T-helper 2 cell (primary cell): ENCODE results near the gene LIPT1.
A peak's percentile ranks its signal among the peaks of the same experiment; 100 is the strongest.
"Not testable (repeated sequence)": the region's sequence is repeated elsewhere in the genome, so short reads cannot be mapped to it uniquely, and the experiment has no call there.

Source experiments
- DNase-seq, 5 experiments: peaks; one replicate each; pipeline versions ENCODE4 v3.0.0 to v3.0.0-alpha.2; 2012 to 2022
- total RNA-seq, 2 donors: gene quantifications; one replicate each; lab custom pipeline; 2026; lab: John Stamatoyannopoulos, UW

The LIPT1 gene
- 2.8 to 7.7 reads per million in 2 donors for total RNA-seq

- peak; percentile 80 to 97 (median 90) for DNase-seq
Observed at GRCh38 chr2:99154643-99155536, at the start of gene LIPT1, which contains the start of gene TSGA10. Gene LIPT1, plus strand, starts transcription at chr2:99154967. Its CDS starts 6,991 bp downstream, at chr2:99161958. Gene TSGA10, minus strand, starts transcription at chr2:99154942. Its CDS starts 45,503 bp downstream, at chr2:99109439.

GRCh38 chr2:99106913-99107312 lies 47.9 kb upstream of the LIPT1 start:
- peak in 1 of 5 experiments; percentile 8 for DNase-seq

GRCh38 chr2:99111236-99111635 lies 43.5 kb upstream of the LIPT1 start:
- no peak for DNase-seq

DNA sequence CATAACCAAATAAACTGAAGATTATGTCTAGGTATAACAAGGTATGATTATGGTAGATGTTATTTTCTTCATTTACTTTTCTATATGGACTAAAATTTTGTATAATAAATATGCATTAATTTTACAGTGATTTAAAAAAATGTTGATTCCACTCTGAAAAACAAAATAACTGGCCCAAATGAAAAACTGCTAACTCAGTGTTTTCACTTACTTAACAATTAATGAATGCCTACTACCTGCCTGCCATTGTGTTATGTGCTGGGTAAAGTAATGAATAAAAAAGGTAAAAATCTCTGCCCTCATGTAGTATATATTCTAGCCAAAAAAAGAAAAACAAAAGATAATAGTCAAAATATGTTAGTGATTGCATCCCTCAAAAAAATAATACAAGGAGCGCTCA lies 42.8 kb upstream of the LIPT1 start:
- no peak for DNase-seq

GRCh38 chr2:99112617-99113016 lies 42.1 kb upstream of the LIPT1 start:
- DNase-seq, result no peak

- no peak for DNase-seq
Observed at GRCh38 chr2:99127981-99128380, 26.8 kb upstream of the LIPT1 start.

DNA sequence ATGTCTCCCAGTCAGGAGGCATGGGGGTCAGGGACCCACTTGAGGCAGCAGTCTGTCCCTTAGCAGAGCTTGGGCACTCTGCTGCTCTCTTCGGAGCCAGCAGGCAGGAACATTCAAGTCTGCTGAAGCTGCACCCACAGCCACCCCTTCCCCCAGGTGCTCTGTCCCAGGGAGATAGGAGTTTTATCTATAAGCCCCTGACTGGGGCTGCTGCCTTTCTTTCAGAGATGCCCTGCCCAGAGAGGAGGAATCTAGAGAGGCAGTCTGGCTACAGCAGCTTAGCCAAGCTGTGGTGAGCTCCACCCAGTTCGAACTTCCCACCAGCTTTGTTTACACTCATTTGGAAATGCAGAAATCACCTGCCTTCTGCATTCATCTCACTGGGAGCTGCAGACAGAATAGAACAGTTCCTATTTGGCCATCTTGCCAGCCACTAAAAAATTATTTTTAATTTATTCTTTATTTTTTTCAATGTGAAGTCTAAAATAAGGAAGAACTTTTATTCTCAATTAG lies 19.7 kb upstream of the LIPT1 start:
- not testable (repeated sequence) for DNase-seq

DNA sequence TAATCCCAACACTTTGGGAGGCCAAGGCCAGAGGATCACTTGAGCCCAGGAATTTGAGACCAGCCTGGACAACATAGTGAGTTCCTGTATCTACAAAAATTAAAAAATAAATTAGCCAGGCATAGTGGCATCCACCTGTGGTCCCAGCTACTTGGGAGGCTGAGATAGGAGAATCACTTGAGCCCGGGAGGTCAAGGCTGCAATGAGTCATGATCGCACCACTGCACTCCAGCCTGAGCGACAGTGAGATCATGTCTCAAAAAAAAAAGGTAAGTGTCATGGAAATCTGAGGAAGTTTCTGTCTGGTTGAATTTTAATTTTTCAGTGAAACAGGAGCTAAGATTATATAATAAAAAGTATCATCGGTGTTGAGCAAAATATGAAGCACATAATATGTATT lies 15.8 kb upstream of the LIPT1 start:
- DNase-seq, result no peak

- DNase-seq, result no peak
Observed at GRCh38 chr2:99140056-99140859, 14.5 kb upstream of the LIPT1 start.

DNA sequence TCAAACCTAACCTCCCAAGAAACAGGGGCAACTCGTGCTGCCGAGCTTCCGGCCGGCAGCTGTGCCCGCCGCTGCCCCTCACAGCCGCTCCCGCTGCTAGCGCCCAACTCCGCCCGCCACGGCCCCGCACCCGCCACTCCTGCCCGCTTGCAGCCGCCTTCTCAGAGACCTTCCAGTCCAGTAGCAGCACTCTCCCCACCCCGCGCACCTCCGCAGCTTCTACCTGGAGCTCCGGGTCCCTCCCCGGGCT lies 14.0 kb upstream of the LIPT1 start:
- DNase-seq, result no peak

DNA sequence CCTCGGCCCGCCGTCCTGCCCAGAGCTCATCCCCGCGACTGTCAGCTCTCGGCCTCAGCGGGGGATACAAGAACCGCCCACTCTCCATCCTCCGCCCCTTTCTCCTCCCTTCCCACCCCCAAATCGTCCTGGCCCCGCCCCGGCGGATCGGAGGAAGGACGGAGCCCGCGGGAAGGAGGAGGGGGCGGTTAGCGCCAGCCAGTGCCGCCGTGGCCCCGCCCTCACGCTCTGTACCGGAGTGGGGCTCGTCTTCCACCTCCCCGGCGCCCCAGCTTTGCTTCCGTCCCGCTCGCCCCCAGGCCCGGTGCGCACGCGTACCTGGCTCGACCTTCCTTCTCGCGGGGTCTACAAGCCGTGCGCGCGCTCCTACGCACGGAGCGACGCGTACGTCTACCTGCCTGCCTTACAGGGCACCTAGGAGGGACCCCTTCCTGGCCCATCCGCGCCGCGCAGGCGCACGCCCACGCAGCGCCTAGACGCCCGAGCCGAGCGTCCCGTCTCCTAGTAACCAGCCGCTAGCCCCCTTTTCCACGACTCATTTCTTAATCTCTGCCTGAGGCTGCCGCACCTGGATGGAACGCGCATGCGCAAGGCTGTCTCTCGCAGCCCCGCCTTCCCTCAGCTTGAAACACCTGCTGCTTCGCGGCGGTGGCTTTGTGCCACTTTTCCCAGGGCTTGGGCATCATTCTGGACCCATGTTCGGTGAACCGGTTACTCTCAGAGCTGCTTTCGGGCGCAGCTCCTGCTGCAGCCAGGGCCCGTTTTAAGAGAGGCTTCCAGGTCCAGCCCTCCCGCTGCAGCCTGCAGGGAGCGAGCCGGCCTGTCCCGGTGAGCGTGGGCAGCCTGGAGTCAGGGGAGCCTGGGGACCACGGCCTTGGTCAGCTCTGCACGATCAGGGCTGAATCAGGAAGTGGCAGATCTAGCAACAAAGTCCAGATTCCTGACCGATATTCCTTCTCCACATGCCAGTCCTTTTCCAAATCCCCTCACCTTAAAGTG lies 13.4 kb upstream of the LIPT1 start, which contains the start of gene C2orf15:
C2orf15 (plus strand) TSS at position 598 of the 999 bp plus-strand sequence. CDS start 8,852 bp downstream, outside the sequence.
- DNase-seq, result peak; percentile 95 to 99 (median 96)

DNA sequence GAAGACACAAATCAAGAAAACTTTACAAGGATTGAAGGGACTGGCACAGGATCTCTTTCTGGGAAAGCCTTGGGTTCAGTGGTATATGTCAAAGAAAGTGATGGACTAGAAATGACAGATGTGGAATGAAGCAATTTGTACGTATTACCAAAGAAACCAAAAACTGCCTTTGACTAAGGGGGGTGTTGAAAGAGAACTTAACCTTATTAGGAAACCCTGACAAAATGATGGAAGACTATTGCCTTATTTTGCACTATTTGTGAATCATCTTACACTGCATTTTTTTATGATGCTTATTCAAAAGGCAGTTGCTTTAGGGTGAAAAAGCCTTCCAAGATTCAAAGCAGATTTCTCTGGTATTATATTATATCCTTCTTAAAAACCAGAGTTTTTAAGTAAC lies 4.1 kb upstream of the LIPT1 start:
- no peak for DNase-seq

DNA sequence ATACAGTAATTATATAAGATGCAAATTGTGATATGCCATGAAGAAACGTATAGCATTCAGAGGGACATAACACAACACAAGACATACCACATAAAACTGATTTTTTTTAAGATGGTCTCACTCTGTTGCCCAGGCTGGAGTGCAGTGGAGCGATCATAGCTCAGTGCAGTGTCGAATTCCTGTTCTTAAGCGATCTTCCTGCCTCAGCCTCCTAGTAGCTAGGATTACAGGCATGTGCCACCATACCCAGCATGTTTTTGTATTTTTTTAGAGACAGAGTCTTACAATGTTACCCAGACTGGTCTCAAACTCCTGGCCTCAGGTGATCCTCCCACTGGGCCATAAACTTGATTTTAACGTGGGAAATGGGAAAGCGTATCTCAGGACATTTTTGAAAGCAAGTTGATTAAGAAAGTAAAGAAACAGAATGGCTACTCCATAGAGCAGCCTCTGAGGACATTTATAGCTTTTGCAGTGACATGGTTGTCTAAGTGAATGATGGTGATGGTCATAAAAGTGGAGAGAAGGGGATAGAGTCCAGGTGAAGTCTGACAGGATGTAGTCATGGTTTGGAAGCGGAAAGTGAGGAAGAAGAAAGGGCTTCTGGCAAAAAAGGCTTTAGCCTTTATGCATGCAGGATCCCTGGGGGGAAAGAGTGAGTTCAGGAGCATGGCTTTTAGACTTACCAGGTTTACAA lies 2.4 kb upstream of the LIPT1 start:
- no peak for DNase-seq

DNA sequence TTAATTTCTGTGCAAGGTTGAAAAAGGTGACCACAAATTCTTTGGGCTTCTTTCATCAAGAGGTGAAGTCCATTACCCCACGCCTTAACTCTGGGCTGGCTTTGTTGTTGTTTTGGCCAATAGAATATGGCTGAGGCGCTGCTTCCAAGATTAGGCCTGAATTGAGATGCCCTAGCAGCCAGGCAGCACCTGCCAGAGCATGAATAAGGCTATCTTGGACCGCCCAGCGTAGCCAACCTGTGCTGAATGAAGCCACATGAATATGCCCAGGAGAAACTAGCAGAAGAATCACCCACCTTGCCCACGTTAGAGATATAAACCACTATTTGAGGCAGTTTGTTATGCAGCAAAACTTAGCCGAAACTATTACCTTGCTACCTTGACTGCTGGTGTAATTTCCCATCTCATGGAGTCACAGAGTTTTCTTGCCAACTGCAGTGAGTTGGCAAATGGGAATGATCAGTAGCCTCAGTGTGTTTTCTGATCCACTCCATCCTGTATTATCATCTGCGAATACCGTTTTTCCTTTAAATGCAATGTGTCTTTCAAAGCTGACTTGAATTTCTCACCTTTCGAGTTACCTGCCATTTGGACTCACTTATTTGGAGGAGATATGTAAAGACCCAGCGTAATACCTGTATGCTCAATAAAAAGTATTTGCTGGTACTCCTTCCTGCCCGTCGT lies 704 bp upstream of the LIPT1 start:
- no peak for DNase-seq

DNA sequence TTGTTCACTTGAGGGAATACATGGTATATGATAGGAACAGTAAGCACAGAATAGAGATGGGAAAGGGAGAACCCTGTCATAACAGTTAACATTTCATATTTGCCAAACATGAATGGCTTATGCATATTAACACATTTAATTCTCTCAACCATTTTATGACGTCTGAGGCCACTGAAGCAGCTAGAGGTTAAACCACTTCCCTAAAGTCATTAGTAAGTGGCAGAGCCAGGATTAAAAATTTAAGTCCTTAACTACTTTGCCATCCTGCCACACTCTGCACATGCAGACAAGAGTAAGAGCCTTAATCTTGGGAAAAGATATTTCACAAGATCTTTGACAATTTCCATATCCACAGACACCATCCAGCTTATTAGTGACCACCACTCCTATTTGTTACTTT lies 2.1 kb downstream of the LIPT1 start:
- no peak for DNase-seq

- DNase-seq, result peak in 1 of 5 experiments; percentile 21
Observed at GRCh38 chr2:99158599-99158998, 3.8 kb downstream of the LIPT1 start.

GRCh38 chr2:99159594-99159993 lies 4.8 kb downstream of the LIPT1 start:
- DNase-seq, result no peak

- DNase-seq, result no peak
Observed at GRCh38 chr2:99166218-99166617, 11.5 kb downstream of the LIPT1 start.

GRCh38 chr2:99169534-99169933 lies 14.8 kb downstream of the LIPT1 start:
- peak in 1 of 5 experiments; percentile 75 for DNase-seq

- DNase-seq, result no peak
Observed at GRCh38 chr2:99171377-99172140, 16.8 kb downstream of the LIPT1 start.
